ENCODE data around the gene RTP1.

Gene RTP1

DNA sequence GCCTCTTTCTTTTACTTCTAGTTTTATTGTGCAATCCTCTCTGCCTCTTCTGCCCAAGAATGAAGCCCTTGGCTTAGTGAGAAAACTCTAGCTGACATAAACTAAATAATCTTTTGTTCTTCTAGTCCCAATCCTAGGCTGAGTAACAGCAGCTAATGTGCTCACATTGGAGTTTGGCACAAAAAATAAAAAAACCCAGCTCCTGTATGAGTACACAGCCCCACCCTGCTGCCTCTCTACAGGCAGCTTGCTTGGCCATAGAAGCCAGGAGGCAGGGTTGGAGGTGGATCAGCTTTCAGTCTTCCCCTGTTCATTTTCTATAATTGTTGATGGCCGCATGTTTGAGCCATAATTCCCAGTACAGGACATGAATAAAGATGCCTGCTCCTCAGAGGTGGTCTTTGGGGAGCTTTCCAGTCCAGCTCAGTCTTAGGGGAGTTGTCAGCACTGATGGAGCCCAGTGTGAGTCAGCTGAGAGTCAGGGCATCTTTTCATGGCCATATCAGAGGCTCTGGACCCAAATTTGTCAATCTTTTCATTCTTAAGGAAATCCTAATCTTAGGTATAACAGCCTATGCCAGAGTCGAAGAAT is 46.7 kb downstream of the RTP1 start:
- DNase-seq: no peak

DNA sequence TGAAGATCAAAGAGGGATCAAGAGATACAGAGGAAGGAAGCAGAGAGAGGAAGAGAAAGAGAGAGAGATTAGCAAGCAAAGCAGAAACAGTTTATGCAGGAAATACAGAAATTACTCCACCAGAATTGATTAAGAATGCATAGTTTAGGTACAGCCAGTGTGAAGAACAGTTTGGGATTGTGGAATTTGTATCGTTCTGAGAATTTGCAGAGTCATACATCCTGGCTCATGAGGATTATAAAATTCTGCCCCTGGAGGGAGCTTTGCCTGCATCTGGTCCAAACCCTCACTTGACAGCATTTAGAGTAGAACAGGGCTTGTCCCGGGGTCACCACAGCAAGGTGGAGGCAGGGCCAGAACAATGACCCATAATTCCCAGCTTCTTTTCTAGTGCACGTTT is 50.1 kb downstream of the RTP1 start:
- DNase-seq: no peak

Data from stimulated activated naive CD4-positive, alpha-beta T cell treated with Interleukin-2 at 50 U/mL for 16 hours (primary cell).